Tibial nerve (tissue), 4 donors: Measurements from ENCODE around the gene CHSY1. TPM values are rescaled to one million over a fixed set of nuclear protein-coding genes. Genes with fewer than 3 reads are reported as not detected.

ENCODE experiments used
- DNase-seq, 2 donors: peaks; one replicate each; pipeline ENCODE4 v3.0.0-alpha.2; 2019; ENCODE audit warnings: low spot score in 2 of 2
- H3K27ac ChIP-seq, 4 donors: fragments of 200-600 bp; sonication (generic) in 3 of 4; one replicate each; pipeline ENCODE4 v1.5.1; 2017 to 2019; ENCODE audit warnings: mild to moderate bottlenecking in 1 of 4
- H3K27me3 ChIP-seq, 2 donors: fragments of 200-600 bp; sonication (generic) in 1 of 2; one replicate each; pipeline versions ENCODE4 v1.5.1 to v1.6.0; 2017 to 2019
- H3K36me3 ChIP-seq, 3 donors: fragments of 200-600 bp; sonication (generic); one replicate each; pipeline ENCODE4 v1.5.1; 2018 to 2019
- H3K4me1 ChIP-seq, 4 donors: fragments of 200-600 bp; sonication (generic) in 3 of 4; one replicate each; pipeline ENCODE4 v1.5.1; 2017 to 2019
- H3K4me3 ChIP-seq, 4 donors: fragments of 200-600 bp; sonication (generic) in 3 of 4; one replicate each; pipeline ENCODE4 v1.5.1; 2017 to 2019; ENCODE audit warnings: mild to moderate bottlenecking in 1 of 4, moderate library complexity in 1 of 4
- H3K9me3 ChIP-seq, 4 donors: fragments of 200-600 bp; sonication (generic) in 3 of 4; one replicate each; pipeline ENCODE4 v1.5.1; 2017 to 2019
- EP300 ChIP-seq, 2 donors: sonication (generic); formaldehyde crosslinking; IDR thresholded peaks; one replicate each; pipeline ENCODE4 v1.6.1; 2017; ENCODE audit warnings: antibody characterized with exemption in 2 of 2, mild to moderate bottlenecking in 1 of 2
- POLR2A ChIP-seq, 2 donors: fragments of 450-650 bp; IDR thresholded peaks; one replicate each; pipeline ENCODE4 v1.6.1; 2017; ENCODE audit warnings: antibody characterized with exemption in 2 of 2, mild to moderate bottlenecking in 2 of 2, moderate library complexity in 2 of 2
- WGBS, 2 donors: methylation state at CpG; one replicate each; pipeline ENCODE4 v1.1.5; 2018; 5-methylcytosine and 5-hydroxymethylcytosine counted together
- total RNA-seq, 4 donors: library from RNA; depleted of rRNA; stranded (reverse); fragments of >200 nt; gene quantifications; one replicate each; pipeline ENCODE4 v1.1.0, GENCODE V29; 2016
- TF ChIP-seq, protein P1 (sequence below), 5 experiments: fragments of 200-600 bp in 3 of 5; fragments of 450-650 bp in 2 of 5; sonication (generic) in 3 of 5; IDR thresholded peaks; one replicate each; pipeline ENCODE4 v1.5.1; 2016 to 2019; ENCODE audit warnings: antibody characterized with exemption in 5 of 5, mild to moderate bottlenecking in 3 of 5, moderate library complexity in 2 of 5

Gene CHSY1
- total RNA-seq, 4 donors from 2014 or later = 22.0 to 29.7 (median 24.6) TPM

DNA sequence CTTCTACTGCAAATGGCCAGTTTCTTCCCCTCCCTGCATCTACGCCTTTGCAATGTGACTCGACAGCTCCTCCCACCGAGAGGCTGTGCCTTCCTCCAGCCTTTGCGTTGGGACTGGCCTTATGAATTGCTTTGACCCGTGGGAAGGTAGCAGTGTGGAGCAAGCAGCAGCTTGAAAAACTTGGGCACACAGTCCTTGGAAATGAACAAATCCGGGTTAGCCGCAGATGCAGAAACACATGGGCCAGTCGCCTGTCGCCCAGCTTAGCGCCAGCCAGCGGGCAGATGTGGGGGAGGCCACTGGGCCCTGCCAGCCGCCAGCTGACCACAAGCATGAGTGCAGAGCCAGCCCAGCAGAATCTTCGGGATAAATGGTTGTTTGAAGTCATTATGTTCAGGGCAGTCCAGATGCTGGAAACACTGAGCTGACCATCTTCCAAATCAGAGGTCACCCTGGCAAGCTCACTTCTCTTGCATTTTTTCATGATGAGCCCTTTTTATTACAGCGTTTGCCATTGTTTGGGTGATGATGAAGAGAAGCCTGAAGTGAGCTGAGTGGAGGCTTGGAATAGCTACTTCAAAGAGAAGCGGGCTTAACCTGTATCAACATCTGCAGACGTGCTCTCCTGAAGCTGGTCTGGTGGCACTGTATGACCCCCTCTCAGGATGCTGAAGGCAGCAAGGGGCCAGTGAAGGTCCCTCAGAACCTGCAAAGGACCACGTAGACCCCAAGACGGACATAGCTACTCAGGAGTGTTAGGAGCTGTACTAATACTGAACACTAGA is 15.7 kb upstream of the CHSY1 start:
- Histone ChIP-seq H3K36me3 (peaks cover 0 to 38% (median 12%) of the 10 kb centered on the region in 3 donors), H3K4me1 (peaks cover 0 to 28% (median 6%) of the 10 kb centered on the region in 4 donors), H3K4me3 (peak overlapping the region in 1 of 4 donors; percentile 0), H3K27ac (peak overlapping the region; percentile 37 to 86 (median 67)), H3K27me3 (no peaks in the 10 kb centered on the region), H3K9me3 (no peaks in the 10 kb centered on the region)
- peak in 1 of 2 donors; percentile 65 for DNase-seq
- 47 to 59% methylated on average over 18 of the region's 18 CpGs for WGBS, 2 donors
- TF ChIP-seq, protein P1, sequence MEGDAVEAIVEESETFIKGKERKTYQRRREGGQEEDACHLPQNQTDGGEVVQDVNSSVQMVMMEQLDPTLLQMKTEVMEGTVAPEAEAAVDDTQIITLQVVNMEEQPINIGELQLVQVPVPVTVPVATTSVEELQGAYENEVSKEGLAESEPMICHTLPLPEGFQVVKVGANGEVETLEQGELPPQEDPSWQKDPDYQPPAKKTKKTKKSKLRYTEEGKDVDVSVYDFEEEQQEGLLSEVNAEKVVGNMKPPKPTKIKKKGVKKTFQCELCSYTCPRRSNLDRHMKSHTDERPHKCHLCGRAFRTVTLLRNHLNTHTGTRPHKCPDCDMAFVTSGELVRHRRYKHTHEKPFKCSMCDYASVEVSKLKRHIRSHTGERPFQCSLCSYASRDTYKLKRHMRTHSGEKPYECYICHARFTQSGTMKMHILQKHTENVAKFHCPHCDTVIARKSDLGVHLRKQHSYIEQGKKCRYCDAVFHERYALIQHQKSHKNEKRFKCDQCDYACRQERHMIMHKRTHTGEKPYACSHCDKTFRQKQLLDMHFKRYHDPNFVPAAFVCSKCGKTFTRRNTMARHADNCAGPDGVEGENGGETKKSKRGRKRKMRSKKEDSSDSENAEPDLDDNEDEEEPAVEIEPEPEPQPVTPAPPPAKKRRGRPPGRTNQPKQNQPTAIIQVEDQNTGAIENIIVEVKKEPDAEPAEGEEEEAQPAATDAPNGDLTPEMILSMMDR (IDR thresholded peaks at IDR 0.05) = no peak
- TF ChIP-seq EP300 (IDR thresholded peaks at IDR 0.05) (peak in 1 of 2 donors; percentile 56), POLR2A (IDR thresholded peaks at IDR 0.05) (peak in 1 of 2 donors; percentile 43)

GRCh38 chr15:101266787-101267186 is 14.9 kb upstream of the CHSY1 start:
- H3K27ac ChIP-seq = peak overlapping the region; percentile 37 to 86 (median 67)
- no peaks in the 10 kb centered on the region for H3K9me3 ChIP-seq
- TF ChIP-seq EP300 (IDR thresholded peaks at IDR 0.05) (no peak), POLR2A (IDR thresholded peaks at IDR 0.05) (no peak)
- TF ChIP-seq, protein P1 (IDR thresholded peaks at IDR 0.05) = no peak
- no peak for DNase-seq
- H3K4me1 ChIP-seq = peaks cover 0 to 28% (median 6%) of the 10 kb centered on the region in 4 donors
- WGBS, 2 donors = 50 to 60% methylated on average over 9 of the region's 9 CpGs
- H3K36me3 ChIP-seq = peaks cover 0 to 31% (median 7%) of the 10 kb centered on the region in 3 donors
- H3K27me3 ChIP-seq = no peaks in the 10 kb centered on the region
- H3K4me3 ChIP-seq = no peak overlapping the region

DNA sequence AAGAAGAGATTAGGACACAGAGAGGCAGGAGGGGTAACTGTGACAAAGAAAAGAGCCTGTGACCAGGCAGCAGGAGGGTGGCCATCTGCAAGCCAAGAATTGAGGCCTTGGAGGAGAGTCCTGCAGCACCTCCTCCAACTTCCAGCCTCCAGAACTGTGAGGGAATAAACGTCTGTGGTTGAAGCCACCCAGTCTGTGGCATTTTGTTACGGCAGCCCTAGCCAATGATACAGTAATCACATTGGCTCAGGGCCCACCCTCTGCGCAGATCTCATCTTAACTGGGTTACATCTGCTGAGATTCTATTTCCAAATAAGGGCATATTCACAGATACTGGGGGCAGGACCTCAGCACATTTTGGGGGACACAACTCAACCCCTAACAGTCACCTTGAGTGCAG is 14.2 kb upstream of the CHSY1 start:
- Histone ChIP-seq H3K27ac (peak overlapping the region in 3 of 4 donors; percentile 37 to 86 (median 80)), H3K36me3 (peaks cover 0 to 23% (median 0%) of the 10 kb centered on the region in 3 donors), H3K9me3 (no peaks in the 10 kb centered on the region), H3K4me3 (no peak overlapping the region), H3K4me1 (peaks cover 0 to 28% (median 6%) of the 10 kb centered on the region in 4 donors), H3K27me3 (no peaks in the 10 kb centered on the region)
- 46 to 58% methylated on average over 3 of the region's 3 CpGs for WGBS, 2 donors
- TF ChIP-seq POLR2A (IDR thresholded peaks at IDR 0.05) (no peak), EP300 (IDR thresholded peaks at IDR 0.05) (no peak)
- TF ChIP-seq, protein P1 (IDR thresholded peaks at IDR 0.05) = no peak
- no peak for DNase-seq

DNA sequence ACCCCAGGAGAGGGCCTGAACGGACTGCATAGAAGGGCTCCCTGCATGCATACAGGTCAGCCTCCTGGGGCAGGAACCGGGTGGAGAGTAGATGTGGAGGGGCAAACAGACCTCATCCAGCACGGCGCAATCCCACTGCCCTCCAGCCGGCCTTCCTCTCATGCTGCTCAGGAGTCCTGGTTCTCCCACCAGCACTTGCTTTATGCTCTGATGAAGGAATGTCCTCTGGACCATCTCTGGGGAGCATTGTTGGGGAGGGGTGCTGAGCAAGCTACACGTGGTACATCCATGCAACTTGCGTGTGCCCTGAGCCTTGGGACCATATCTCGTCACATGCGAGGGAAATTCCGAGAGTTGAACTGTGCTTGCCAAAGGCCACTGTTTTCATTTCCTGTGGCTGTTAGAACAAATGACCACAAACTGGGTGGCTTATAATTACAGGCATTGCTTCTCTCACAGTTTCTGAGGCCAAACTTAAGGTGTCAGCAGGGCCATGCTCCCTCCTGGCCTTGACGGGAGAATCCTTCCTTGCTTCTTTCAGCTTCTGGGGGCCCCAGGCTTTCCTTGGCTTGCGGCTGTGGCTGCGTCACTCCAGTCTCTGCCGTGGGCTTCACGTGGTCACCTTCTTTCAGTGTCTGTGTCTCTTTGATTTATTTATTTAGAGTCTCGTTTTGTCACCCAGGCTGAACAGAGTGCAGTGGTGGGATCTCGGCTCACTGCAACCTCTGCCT is 13.2 kb upstream of the CHSY1 start:
- Histone ChIP-seq H3K27me3 (no peaks in the 10 kb centered on the region), H3K9me3 (no peaks in the 10 kb centered on the region), H3K4me1 (peaks cover 0 to 28% (median 6%) of the 10 kb centered on the region in 4 donors), H3K4me3 (no peak overlapping the region), H3K36me3 (peaks cover 0 to 14% (median 0%) of the 10 kb centered on the region in 3 donors), H3K27ac (peak overlapping the region in 2 of 4 donors; percentile 80 to 86)
- peak in 1 of 2 donors; percentile 50 for DNase-seq
- 71 to 72% methylated on average over 17 of the region's 17 CpGs for WGBS, 2 donors
- TF ChIP-seq POLR2A (IDR thresholded peaks at IDR 0.05) (no peak), EP300 (IDR thresholded peaks at IDR 0.05) (peak in 1 of 2 donors; percentile 57)

DNA sequence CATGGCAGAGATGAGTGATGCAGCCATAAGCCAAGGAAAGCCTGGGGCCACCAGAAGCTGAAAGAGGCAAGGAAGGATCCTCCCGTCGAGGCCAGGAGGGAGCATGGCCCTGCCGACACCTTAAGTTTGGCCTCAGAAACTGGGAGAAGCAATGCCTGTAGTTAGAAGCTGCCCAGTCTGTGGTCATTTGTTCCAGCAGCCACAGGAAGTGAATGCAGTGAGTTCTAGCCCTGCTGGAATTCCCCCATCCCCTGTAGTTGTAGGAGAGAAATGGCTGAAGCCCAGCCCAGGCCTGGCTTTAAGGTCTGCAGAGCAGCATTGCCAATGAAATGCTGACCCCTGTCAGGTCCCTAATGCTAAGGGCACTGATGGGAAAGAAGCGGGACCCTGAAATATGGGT is 12.2 kb upstream of the CHSY1 start:
- peaks cover 0 to 28% (median 6%) of the 10 kb centered on the region in 4 donors for H3K4me1 ChIP-seq
- 88 to 93% methylated on average over 4 of the region's 4 CpGs for WGBS, 2 donors
- no peaks in the 10 kb centered on the region for H3K27me3 ChIP-seq
- no peak for DNase-seq
- H3K4me3 ChIP-seq = no peak overlapping the region
- H3K9me3 ChIP-seq = no peaks in the 10 kb centered on the region
- H3K36me3 ChIP-seq = peaks cover 0 to 3% (median 0%) of the 10 kb centered on the region in 3 donors
- no peak overlapping the region for H3K27ac ChIP-seq
- TF ChIP-seq EP300 (IDR thresholded peaks at IDR 0.05) (no peak), POLR2A (IDR thresholded peaks at IDR 0.05) (no peak)
- TF ChIP-seq, protein P1 (IDR thresholded peaks at IDR 0.05) = no peak
